Panc1 (cell line): Measurements from ENCODE around the gene FAM156B. TPM values are rescaled to one million over a fixed set of nuclear protein-coding genes. Genes with fewer than 3 reads are reported as not detected.
"Not testable (repeated sequence)": the region's sequence is repeated elsewhere in the genome, so short reads cannot be mapped to it uniquely, and the experiment has no call there.

Source experiments
- ATAC-seq: fragments of 200-7000 bp; cut with Tn5 transposase; 2 replicates; pipeline ENCODE4 v1.9.1; 2020; ENCODE audit warnings: mild to moderate bottlenecking, moderate library complexity
- BruUV-seq: library from RNA; stranded (reverse); fragments of 400-500 nt; replicated peaks from 2 replicates; lab custom pipeline; 2021; lab: Mats Ljungman, UMichigan
- CTCF ChIA-PET: fragments of 300-600 bp; sonication (Branson Sonifier 250); formaldehyde crosslinking; loops from one replicate; lab custom pipeline; 2022; ENCODE audit warnings: antibody characterized with exemption; lab: Charles Lee
- POLR2A ChIA-PET: fragments of 300-600 bp; sonication (Branson Sonifier 250); formaldehyde crosslinking; loops from one replicate; lab custom pipeline; 2022; ENCODE audit warnings: antibody characterized with exemption; lab: Charles Lee
- DNase-seq: peaks from one replicate; pipeline ENCODE4 v3.0.0-alpha.2; 2010; ENCODE audit warnings: low read depth, low spot score
- H3K27ac ChIP-seq: 2 replicates; pipeline ENCODE4 v1.5.1; 2011; ENCODE audit warnings: mild to moderate bottlenecking, low read length, inconsistent platforms
- H3K27me3 ChIP-seq: fragments of 200-500 bp; sonication (Bioruptor generic); 2 replicates; pipeline ENCODE4 v1.6.0; 2014; ENCODE audit warnings: low read length, inconsistent platforms; ENCODE audit not compliant: control insufficient read depth, insufficient read depth
- H3K36me3 ChIP-seq: fragments of 200-500 bp; sonication (Bioruptor generic); 2 replicates; pipeline ENCODE4 v1.5.1; 2014; ENCODE audit warnings: inconsistent platforms, mild to moderate bottlenecking, low read length, moderate library complexity; ENCODE audit not compliant: control insufficient read depth, insufficient read depth
- H3K4me1 ChIP-seq: 2 replicates; pipeline ENCODE4 v1.5.1; 2011; ENCODE audit warnings: inconsistent platforms, mild to moderate bottlenecking, low read length, moderate library complexity; ENCODE audit not compliant: control insufficient read depth, insufficient read depth
- H3K4me3 ChIP-seq, 2 experiments: 2 replicates each; pipeline ENCODE4 v1.5.1; 2011 to 2012; ENCODE audit warnings: low read depth in 2 of 2, low read length in 2 of 2, mild to moderate bottlenecking in 2 of 2, inconsistent platforms in 1 of 2, moderate library complexity in 1 of 2
- H3K9me3 ChIP-seq: fragments of 200-500 bp; sonication (Bioruptor generic); 2 replicates; pipeline ENCODE4 v1.5.1; 2014; ENCODE audit warnings: low read depth, mild to moderate bottlenecking, inconsistent platforms, low read length, moderate library complexity; ENCODE audit not compliant: control insufficient read depth, insufficient read depth
- in situ Hi-C: cut with HindIII; loops from 2 replicates; pipeline ENCODE4 v1.10.0; 2016; ENCODE audit warnings: low sequenced_read_pairs, low pct_unique_long_range_greater_than_20kb
- intact Hi-C: fragments of 100-400 bp; cut with micrococcal nuclease; formaldehyde crosslinking; loops from one replicate; pipeline ENCODE4 v1.10.0; 2022; ENCODE audit not compliant: unreplicated experiment
- total RNA-seq: library from RNA; stranded (reverse); gene quantifications from one replicate; pipeline ENCODE4 v1.2.1, GENCODE V29; 2021; ENCODE audit not compliant: unreplicated experiment

The FAM156B gene
- total RNA-seq, 1 experiment from 2014 or later: 13.0 TPM

- H3K4me3 ChIP-seq, CTCF ChIA-PET, H3K4me1 ChIP-seq, POLR2A ChIA-PET, in situ Hi-C loops, H3K9me3 ChIP-seq, ATAC-seq, H3K27me3 ChIP-seq, H3K27ac ChIP-seq, H3K36me3 ChIP-seq, DNase-seq, BruUV-seq, intact Hi-C loops: not testable (repeated sequence)
Observed at GRCh38 chrX:52947501-52947900, 50.4 kb downstream of the FAM156B start.

- H3K36me3 ChIP-seq, H3K27ac ChIP-seq, intact Hi-C loops, in situ Hi-C loops, ATAC-seq, H3K27me3 ChIP-seq, H3K9me3 ChIP-seq, BruUV-seq, H3K4me1 ChIP-seq, DNase-seq, H3K4me3 ChIP-seq, CTCF ChIA-PET, POLR2A ChIA-PET: not testable (repeated sequence)
Observed at GRCh38 chrX:52948265-52948664, 51.1 kb downstream of the FAM156B start.

GRCh38 chrX:52949325-52949724 is 52.2 kb downstream of the FAM156B start:
- H3K4me1 ChIP-seq, H3K27me3 ChIP-seq, ATAC-seq, H3K36me3 ChIP-seq, H3K9me3 ChIP-seq, H3K27ac ChIP-seq, in situ Hi-C loops, H3K4me3 ChIP-seq, intact Hi-C loops, DNase-seq, BruUV-seq, CTCF ChIA-PET, POLR2A ChIA-PET: not testable (repeated sequence)

GRCh38 chrX:52949884-52950283 is 52.8 kb downstream of the FAM156B start:
- intact Hi-C loops, POLR2A ChIA-PET, in situ Hi-C loops, H3K4me3 ChIP-seq, H3K27me3 ChIP-seq, H3K27ac ChIP-seq, DNase-seq, BruUV-seq, ATAC-seq, CTCF ChIA-PET, H3K4me1 ChIP-seq, H3K36me3 ChIP-seq, H3K9me3 ChIP-seq: not testable (repeated sequence)

Other genes with a start within 250 kb of the FAM156B start
- not detected for gene SSX7, start 242.4 kb upstream of the FAM156B start, total RNA-seq
- 0.31 TPM for gene SSX2, start 190.2 kb upstream of the FAM156B start, total RNA-seq
- gene SSX2B, start 146.1 kb upstream of the FAM156B start, total RNA-seq: not detected
- gene SPANXN5, start 99.9 kb upstream of the FAM156B start, total RNA-seq: not detected
- gene XAGE5, start 86.0 kb upstream of the FAM156B start, total RNA-seq: not detected
- gene XAGE3, start 29.2 kb upstream of the FAM156B start, total RNA-seq: not detected
- gene FAM156A, start 61.2 kb downstream of the FAM156B start, total RNA-seq: 25.4 TPM
- 0.13 TPM for gene GPR173, start 151.5 kb downstream of the FAM156B start, total RNA-seq
- 25.0 TPM for gene TSPYL2, start 185.0 kb downstream of the FAM156B start, total RNA-seq
- gene KANTR, start 196.8 kb downstream of the FAM156B start, total RNA-seq: 6.8 TPM